ENCODE results near the gene MB21D2. TPM values are rescaled to one million over a fixed set of nuclear protein-coding genes. Genes with fewer than 3 reads are reported as not detected.

The MB21D2 gene
- total RNA-seq, 1 experiment from 2014 or later, result 9.5 TPM

- no peak for DNase-seq (ENCODE audit: low read depth, low spot score)
- in situ Hi-C loops (cut with HindIII; ENCODE audit: low pct_unique_long_range_greater_than_20kb, low sequenced_read_pairs), result no loop called here
Observed at GRCh38 chr3:192830291-192831110, 87.2 kb downstream of the MB21D2 start.

GRCh38 chr3:192827863-192828594, 89.6 kb downstream of the MB21D2 start:
- in situ Hi-C loops (cut with HindIII; ENCODE audit: low pct_unique_long_range_greater_than_20kb, low sequenced_read_pairs), result no loop called here
- no peak for DNase-seq (ENCODE audit: low read depth, low spot score)

GRCh38 chr3:192827208-192827607, 90.4 kb downstream of the MB21D2 start:
- in situ Hi-C loops (cut with HindIII; ENCODE audit: low pct_unique_long_range_greater_than_20kb, low sequenced_read_pairs), result no loop called here
- DNase-seq (ENCODE audit: low read depth, low spot score), result no peak

- no peak for DNase-seq (ENCODE audit: low read depth, low spot score)
- in situ Hi-C loops (cut with HindIII; ENCODE audit: low pct_unique_long_range_greater_than_20kb, low sequenced_read_pairs), result no loop called here
Observed at GRCh38 chr3:192826214-192827006, 91.2 kb downstream of the MB21D2 start.

GRCh38 chr3:192825657-192826200, 91.9 kb downstream of the MB21D2 start:
- in situ Hi-C loops (cut with HindIII; ENCODE audit: low pct_unique_long_range_greater_than_20kb, low sequenced_read_pairs), result no loop called here

GRCh38 chr3:192825216-192825615, 92.4 kb downstream of the MB21D2 start:
- in situ Hi-C loops (cut with HindIII; ENCODE audit: low pct_unique_long_range_greater_than_20kb, low sequenced_read_pairs), result no loop called here
- no peak for DNase-seq (ENCODE audit: low read depth, low spot score)

More at GRCh38 chr3:192825657-192826200, 91.9 kb downstream of the MB21D2 start:
- peak; percentile 55 for DNase-seq (ENCODE audit: low read depth, low spot score)

- in situ Hi-C loops (cut with HindIII; ENCODE audit: low pct_unique_long_range_greater_than_20kb, low sequenced_read_pairs), result loop anchor here (25.0 kb wide), 1 partner anchor 738 kb away; the partner anchor contains the start of gene ATP13A4
- DNase-seq (ENCODE audit: low read depth, low spot score), result no peak
Observed at GRCh38 chr3:192824313-192824712, 93.3 kb downstream of the MB21D2 start.

- in situ Hi-C loops (cut with HindIII; ENCODE audit: low pct_unique_long_range_greater_than_20kb, low sequenced_read_pairs), result loop anchor here (25.0 kb wide), 1 partner anchor 741 kb away; the partner anchor contains the start of gene ATP13A4
- DNase-seq (ENCODE audit: low read depth, low spot score), result no peak
Observed at GRCh38 chr3:192821161-192821560, 96.5 kb downstream of the MB21D2 start.

GRCh38 chr3:192820161-192820560, 97.5 kb downstream of the MB21D2 start:
- in situ Hi-C loops (cut with HindIII; ENCODE audit: low pct_unique_long_range_greater_than_20kb, low sequenced_read_pairs), result loop anchor here (25.0 kb wide), 1 partner anchor 742 kb away; the partner anchor contains the start of gene ATP13A4
- no peak for DNase-seq (ENCODE audit: low read depth, low spot score)

GRCh38 chr3:192819001-192819569, 98.6 kb downstream of the MB21D2 start:
- in situ Hi-C loops (cut with HindIII; ENCODE audit: low pct_unique_long_range_greater_than_20kb, low sequenced_read_pairs), result loop anchor here (25.0 kb wide), 1 partner anchor 743 kb away; the partner anchor contains the start of gene ATP13A4
- DNase-seq (ENCODE audit: low read depth, low spot score), result no peak

- no peak for DNase-seq (ENCODE audit: low read depth, low spot score)
- in situ Hi-C loops (cut with HindIII; ENCODE audit: low pct_unique_long_range_greater_than_20kb, low sequenced_read_pairs), result loop anchor here (25.0 kb wide), 1 partner anchor 744 kb away; the partner anchor contains the start of gene ATP13A4
Observed at GRCh38 chr3:192818126-192818525, 99.5 kb downstream of the MB21D2 start.

GRCh38 chr3:192817506-192817905, 100.2 kb downstream of the MB21D2 start:
- in situ Hi-C loops (cut with HindIII; ENCODE audit: low pct_unique_long_range_greater_than_20kb, low sequenced_read_pairs), result loop anchor here (25.0 kb wide), 1 partner anchor 745 kb away; the partner anchor contains the start of gene ATP13A4
- no peak for DNase-seq (ENCODE audit: low read depth, low spot score)

- in situ Hi-C loops (cut with HindIII; ENCODE audit: low pct_unique_long_range_greater_than_20kb, low sequenced_read_pairs), result loop anchor here (25.0 kb wide), 1 partner anchor 745 kb away; the partner anchor contains the start of gene ATP13A4
- DNase-seq (ENCODE audit: low read depth, low spot score), result no peak
Observed at GRCh38 chr3:192817053-192817452, 100.6 kb downstream of the MB21D2 start.

GRCh38 chr3:192816351-192816750, 101.3 kb downstream of the MB21D2 start:
- in situ Hi-C loops (cut with HindIII; ENCODE audit: low pct_unique_long_range_greater_than_20kb, low sequenced_read_pairs), result loop anchor here (25.0 kb wide), 1 partner anchor 746 kb away; the partner anchor contains the start of gene ATP13A4
- DNase-seq (ENCODE audit: low read depth, low spot score), result peak; percentile 73

GRCh38 chr3:192812743-192813383, 104.8 kb downstream of the MB21D2 start:
- peak; percentile 82 for DNase-seq (ENCODE audit: low read depth, low spot score)
- in situ Hi-C loops (cut with HindIII; ENCODE audit: low pct_unique_long_range_greater_than_20kb, low sequenced_read_pairs), result loop anchor here (25.0 kb wide), 1 partner anchor 749 kb away; the partner anchor contains the start of gene ATP13A4

GRCh38 chr3:192805711-192806110, 111.9 kb downstream of the MB21D2 start:
- in situ Hi-C loops (cut with HindIII; ENCODE audit: low pct_unique_long_range_greater_than_20kb, low sequenced_read_pairs), result loop anchor here (25.0 kb wide), 1 partner anchor 757 kb away; the partner anchor contains the start of gene ATP13A4
- DNase-seq (ENCODE audit: low read depth, low spot score), result no peak
